Astrocyte (in vitro differentiated cells and primary cell): ENCODE results near the gene PDZD2.

Experiments used
- EZH2 ChIP-seq: IDR thresholded peaks from 2 replicates; pipeline ENCODE4 v1.6.1; 2012; ENCODE audit warnings: mild to moderate bottlenecking, low read length, inconsistent platforms; ENCODE audit not compliant: insufficient read depth
- TF ChIP-seq, protein P1 (sequence below): IDR thresholded peaks from 2 replicates; pipeline ENCODE4 v1.5.1; 2011; ENCODE audit warnings: low read depth, mild to moderate bottlenecking, inconsistent platforms, low read length, moderate library complexity; ENCODE audit not compliant: insufficient read depth

DNA sequence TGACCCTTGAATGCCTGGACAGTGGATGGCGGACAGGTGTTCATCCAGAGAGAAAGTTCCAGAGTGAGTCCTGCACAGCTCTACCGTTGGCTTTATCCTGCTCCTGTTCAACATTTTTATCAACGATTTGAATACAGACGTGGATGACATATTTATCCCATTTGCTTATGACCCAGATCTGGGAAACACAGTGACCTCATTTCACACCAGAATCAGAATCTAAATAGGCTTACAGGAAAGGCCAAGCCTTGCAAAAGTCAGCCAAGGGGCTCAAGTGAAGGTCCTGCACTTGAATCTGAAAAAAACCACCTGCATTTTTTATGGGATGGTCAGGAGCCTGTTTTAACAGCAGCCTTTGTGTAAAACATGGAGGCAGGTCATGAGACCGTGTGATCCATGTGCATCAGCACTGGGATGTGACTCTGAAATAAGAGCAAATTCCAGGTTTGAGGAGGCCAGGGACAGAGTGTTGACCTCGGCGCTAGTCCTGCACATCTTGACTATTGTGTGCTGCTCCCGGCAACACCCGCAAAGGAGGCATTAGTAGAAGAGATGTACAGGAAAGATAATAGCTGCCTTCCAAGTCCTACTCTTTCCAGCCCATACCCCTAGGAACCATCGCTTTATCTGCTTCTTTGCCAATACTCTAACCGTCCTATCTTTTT, 18.5 kb downstream of the PDZD2 start:
- TF ChIP-seq, protein P1, sequence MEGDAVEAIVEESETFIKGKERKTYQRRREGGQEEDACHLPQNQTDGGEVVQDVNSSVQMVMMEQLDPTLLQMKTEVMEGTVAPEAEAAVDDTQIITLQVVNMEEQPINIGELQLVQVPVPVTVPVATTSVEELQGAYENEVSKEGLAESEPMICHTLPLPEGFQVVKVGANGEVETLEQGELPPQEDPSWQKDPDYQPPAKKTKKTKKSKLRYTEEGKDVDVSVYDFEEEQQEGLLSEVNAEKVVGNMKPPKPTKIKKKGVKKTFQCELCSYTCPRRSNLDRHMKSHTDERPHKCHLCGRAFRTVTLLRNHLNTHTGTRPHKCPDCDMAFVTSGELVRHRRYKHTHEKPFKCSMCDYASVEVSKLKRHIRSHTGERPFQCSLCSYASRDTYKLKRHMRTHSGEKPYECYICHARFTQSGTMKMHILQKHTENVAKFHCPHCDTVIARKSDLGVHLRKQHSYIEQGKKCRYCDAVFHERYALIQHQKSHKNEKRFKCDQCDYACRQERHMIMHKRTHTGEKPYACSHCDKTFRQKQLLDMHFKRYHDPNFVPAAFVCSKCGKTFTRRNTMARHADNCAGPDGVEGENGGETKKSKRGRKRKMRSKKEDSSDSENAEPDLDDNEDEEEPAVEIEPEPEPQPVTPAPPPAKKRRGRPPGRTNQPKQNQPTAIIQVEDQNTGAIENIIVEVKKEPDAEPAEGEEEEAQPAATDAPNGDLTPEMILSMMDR: no peak
- TF ChIP-seq EZH2: no peak
